ENCODE data around the gene HS6ST2. TPM values are rescaled to one million over a fixed set of nuclear protein-coding genes. Genes with fewer than 3 reads are reported as not detected.

HS6ST2 gene
- total RNA-seq, 1 donor = not detected

GRCh38 chrX:132916349-132916748 lies 42.1 kb downstream of the HS6ST2 start:
- Histone ChIP-seq H3K36me3 (ENCODE audit: insufficient read depth, low read length) (no peaks in the 10 kb centered on the region), H3K27me3 (ENCODE audit: insufficient read depth, low read length) (peaks cover 3% of the 10 kb centered on the region), H3K4me3 (ENCODE audit: insufficient read depth, low read length) (no peak overlapping the region), H3K4me1 (ENCODE audit: insufficient read depth, low read length) (no peaks in the 10 kb centered on the region), H4K20me1 (ENCODE audit: insufficient read depth, low read length) (no peaks in the 10 kb centered on the region), H3K9me3 (ENCODE audit: low read depth, low read length) (no peaks in the 10 kb centered on the region), H3K4me2 (ENCODE audit: insufficient read depth, low read length) (no peak overlapping the region), H3K79me2 (ENCODE audit: insufficient read depth, low read length) (no peaks in the 10 kb centered on the region), H3K27ac (ENCODE audit: low read depth, low read length) (no peak overlapping the region), H2AFZ (ENCODE audit: low read length) (no peak overlapping the region)
- no peak for TF ChIP-seq CTCF (IDR thresholded peaks at IDR 0.05; ENCODE audit: extremely low read depth, low read depth, low read length)
- no peak for DNase-seq (ENCODE audit: insufficient read length, low spot score, missing footprints)

GRCh38 chrX:132909643-132910042 lies 48.8 kb downstream of the HS6ST2 start:
- no peak overlapping the region for H3K27ac ChIP-seq (ENCODE audit: low read depth, low read length)
- H3K4me3 ChIP-seq (ENCODE audit: insufficient read depth, low read length) = no peak overlapping the region
- no peaks in the 10 kb centered on the region for H3K79me2 ChIP-seq (ENCODE audit: insufficient read depth, low read length)
- no peak overlapping the region for H3K4me2 ChIP-seq (ENCODE audit: insufficient read depth, low read length)
- H3K27me3 ChIP-seq (ENCODE audit: insufficient read depth, low read length) = no peaks in the 10 kb centered on the region
- H3K36me3 ChIP-seq (ENCODE audit: insufficient read depth, low read length) = no peaks in the 10 kb centered on the region
- no peak for DNase-seq (ENCODE audit: insufficient read length, low spot score, missing footprints)
- TF ChIP-seq CTCF (IDR thresholded peaks at IDR 0.05; ENCODE audit: extremely low read depth, low read depth, low read length) = no peak
- no peaks in the 10 kb centered on the region for H3K9me3 ChIP-seq (ENCODE audit: low read depth, low read length)
- no peaks in the 10 kb centered on the region for H4K20me1 ChIP-seq (ENCODE audit: insufficient read depth, low read length)
- H3K4me1 ChIP-seq (ENCODE audit: insufficient read depth, low read length) = no peaks in the 10 kb centered on the region
- no peak overlapping the region for H2AFZ ChIP-seq (ENCODE audit: low read length)

DNA sequence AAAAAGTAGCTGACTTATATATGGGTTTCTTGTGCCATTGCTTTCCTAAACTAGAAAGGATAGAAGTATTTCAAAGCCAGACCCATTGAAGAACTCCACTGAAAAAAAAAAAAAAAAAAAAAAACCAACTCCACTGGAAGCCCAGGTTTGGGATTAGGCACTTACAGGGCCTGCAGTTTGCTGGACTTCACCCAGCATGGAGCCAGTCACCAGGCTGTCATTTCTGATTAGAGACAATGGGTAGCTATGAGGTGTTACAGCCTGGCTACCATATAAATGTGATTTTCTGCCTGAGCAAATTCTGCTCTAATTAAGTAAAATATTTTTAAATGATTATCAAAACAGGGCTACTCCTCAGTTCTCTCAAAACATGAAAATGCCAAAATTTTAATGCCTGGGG lies 49.5 kb downstream of the HS6ST2 start:
- Histone ChIP-seq H3K4me1 (ENCODE audit: insufficient read depth, low read length) (no peaks in the 10 kb centered on the region), H3K4me2 (ENCODE audit: insufficient read depth, low read length) (no peak overlapping the region), H3K27me3 (ENCODE audit: insufficient read depth, low read length) (no peaks in the 10 kb centered on the region), H3K9me3 (ENCODE audit: low read depth, low read length) (no peaks in the 10 kb centered on the region), H3K36me3 (ENCODE audit: insufficient read depth, low read length) (no peaks in the 10 kb centered on the region), H2AFZ (ENCODE audit: low read length) (no peak overlapping the region), H3K4me3 (ENCODE audit: insufficient read depth, low read length) (no peak overlapping the region), H3K79me2 (ENCODE audit: insufficient read depth, low read length) (no peaks in the 10 kb centered on the region), H4K20me1 (ENCODE audit: insufficient read depth, low read length) (no peaks in the 10 kb centered on the region), H3K27ac (ENCODE audit: low read depth, low read length) (no peak overlapping the region)
- TF ChIP-seq CTCF (IDR thresholded peaks at IDR 0.05; ENCODE audit: extremely low read depth, low read depth, low read length) = no peak
- DNase-seq (ENCODE audit: insufficient read length, low spot score, missing footprints) = no peak

- no peaks in the 10 kb centered on the region for H3K79me2 ChIP-seq (ENCODE audit: insufficient read depth, low read length)
- no peaks in the 10 kb centered on the region for H3K36me3 ChIP-seq (ENCODE audit: insufficient read depth, low read length)
- peaks cover 2% of the 10 kb centered on the region for H3K27me3 ChIP-seq (ENCODE audit: insufficient read depth, low read length)
- peak; percentile 49 for DNase-seq (ENCODE audit: insufficient read length, low spot score, missing footprints)
- no peaks in the 10 kb centered on the region for H3K9me3 ChIP-seq (ENCODE audit: low read depth, low read length)
- H3K4me2 ChIP-seq (ENCODE audit: insufficient read depth, low read length) = no peak overlapping the region
- H3K4me1 ChIP-seq (ENCODE audit: insufficient read depth, low read length) = no peaks in the 10 kb centered on the region
- no peak for TF ChIP-seq CTCF (IDR thresholded peaks at IDR 0.05; ENCODE audit: extremely low read depth, low read depth, low read length)
- H3K4me3 ChIP-seq (ENCODE audit: insufficient read depth, low read length) = no peak overlapping the region
- H2AFZ ChIP-seq (ENCODE audit: low read length) = no peak overlapping the region
- no peak overlapping the region for H3K27ac ChIP-seq (ENCODE audit: low read depth, low read length)
- H4K20me1 ChIP-seq (ENCODE audit: insufficient read depth, low read length) = no peaks in the 10 kb centered on the region
These were observed 57.7 kb downstream of the HS6ST2 start for GRCh38 chrX:132900633-132901293.
